GM12891 (cell line): ENCODE measurements around the gene CLRN2.
"Not testable (repeated sequence)": the region's sequence is repeated elsewhere in the genome, so short reads cannot be mapped to it uniquely, and the experiment has no call there.

Experiments used
- DNase-seq: peaks from one replicate; pipeline ENCODE4 v3.0.0; 2011; ENCODE audit warnings: low spot score; ENCODE audit not compliant: insufficient read length
- FAIRE-seq: peaks from 2 replicates; lab custom pipeline; 2011; peaks lifted over from hg19 to GRCh38; lab: Jason Lieb, UNC
- PAX5 ChIP-seq: IDR thresholded peaks from 2 replicates; pipeline ENCODE4 v1.6.1; 2011; ENCODE audit warnings: low read length, moderate library complexity, mild to moderate bottlenecking; ENCODE audit not compliant: insufficient read depth, severe bottlenecking
- POLR2A ChIP-seq: IDR thresholded peaks from 2 replicates; pipeline ENCODE4 v1.6.1; 2011; ENCODE audit warnings: low read depth, low read length, control low read depth
- POLR2AphosphoS5 ChIP-seq: IDR thresholded peaks from 2 replicates; pipeline ENCODE4 v1.6.1; 2011; ENCODE audit warnings: low read depth, low read length, control low read depth
- POU2F2 ChIP-seq: IDR thresholded peaks from 2 replicates; pipeline ENCODE4 v1.6.1; 2011; ENCODE audit warnings: low read depth, mild to moderate bottlenecking, control low read depth, low read length, moderate library complexity
- SPI1 ChIP-seq: IDR thresholded peaks from 2 replicates; pipeline ENCODE4 v1.6.1; 2011; ENCODE audit warnings: low read depth, low read length, control low read depth
- TAF1 ChIP-seq: IDR thresholded peaks from 2 replicates; pipeline ENCODE4 v1.6.1; 2011; ENCODE audit warnings: low read depth, low read length, control low read depth

CLRN2 gene

GRCh38 chr4:17535906-17536305 lies 20.9 kb downstream of the CLRN2 start:
- no peak for FAIRE-seq
- no peak for DNase-seq
- TF ChIP-seq POU2F2 (no peak), PAX5 (no peak), POLR2AphosphoS5 (no peak), TAF1 (no peak), POLR2A (no peak), SPI1 (no peak)

GRCh38 chr4:17537060-17537459 lies 22.1 kb downstream of the CLRN2 start:
- FAIRE-seq, DNase-seq: not testable (repeated sequence)

DNA sequence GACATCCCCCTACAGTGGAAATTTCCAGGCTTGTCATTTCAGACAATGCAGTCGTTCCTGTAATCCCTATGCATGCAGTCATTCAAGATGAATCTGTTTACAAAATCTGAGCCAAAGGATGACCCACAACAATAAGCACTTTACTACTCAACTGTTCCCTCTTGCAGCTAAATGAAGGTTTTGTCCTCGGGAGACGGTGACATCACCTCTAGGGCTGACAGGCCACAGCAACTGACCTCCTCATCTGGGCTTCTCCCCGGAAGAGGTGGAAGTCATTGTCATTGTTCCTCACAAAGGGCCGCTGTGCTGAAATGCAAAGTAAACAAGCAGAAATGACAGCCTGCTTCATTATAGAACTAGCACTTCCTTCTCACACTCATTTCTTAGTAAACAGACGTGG lies 29.2 kb downstream of the CLRN2 start:
- TF ChIP-seq POU2F2 (no peak), POLR2A (no peak)
- FAIRE-seq (no peak), DNase-seq (no peak)

GRCh38 chr4:17544831-17545234 lies 29.9 kb downstream of the CLRN2 start:
- no peak for TF ChIP-seq PAX5
- TF ChIP-seq SPI1, result no peak
- no peak for TF ChIP-seq TAF1
- no peak for TF ChIP-seq POLR2AphosphoS5
- TF ChIP-seq POLR2A, result no peak
- TF ChIP-seq POU2F2, result no peak
- FAIRE-seq, result no peak
- no peak for DNase-seq

DNA sequence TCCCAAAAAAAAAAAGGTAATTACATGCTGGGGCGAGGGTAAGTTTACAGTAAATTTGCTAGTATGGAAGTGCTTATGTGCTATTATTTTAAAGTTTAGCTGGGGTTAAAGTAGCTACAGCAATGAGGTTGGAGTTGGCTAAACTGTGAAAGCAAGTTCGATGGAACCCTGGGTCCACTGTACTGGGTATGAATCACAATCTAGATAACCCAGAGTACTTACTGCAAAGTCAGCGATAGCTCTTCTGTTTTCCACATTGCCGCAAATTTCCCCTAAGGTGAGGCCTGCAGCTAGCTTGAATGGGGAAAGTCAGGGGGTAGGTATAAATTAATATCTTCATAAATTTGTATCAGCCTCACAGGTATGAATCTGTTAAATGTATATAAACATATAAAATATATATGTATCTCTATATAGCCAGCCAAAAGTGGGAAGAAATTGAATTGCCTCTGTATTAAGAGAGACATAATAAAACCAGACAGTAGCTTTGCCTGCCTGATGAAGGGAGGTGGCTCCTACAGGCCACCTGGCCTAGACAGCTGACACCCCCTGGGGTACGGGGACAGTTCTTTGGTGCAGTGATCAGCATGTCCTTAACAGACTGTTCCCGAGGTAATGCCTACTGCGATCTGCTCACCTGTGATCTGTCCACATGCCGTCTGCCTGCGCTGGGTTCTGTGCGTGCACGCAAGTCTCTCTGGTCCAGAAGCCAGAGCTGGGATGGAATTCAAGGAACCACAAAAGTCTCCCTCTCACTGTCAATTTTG lies 30.6 kb downstream of the CLRN2 start:
- TF ChIP-seq SPI1 (no peak), POU2F2 (no peak), PAX5 (no peak), POLR2AphosphoS5 (no peak)
- FAIRE-seq (no peak), DNase-seq (no peak)

- FAIRE-seq, result no peak
- no peak for TF ChIP-seq POU2F2
- no peak for TF ChIP-seq PAX5
- TF ChIP-seq POLR2AphosphoS5, result no peak
- no peak for TF ChIP-seq TAF1
- DNase-seq, result no peak
These were observed 31.3 kb downstream of the CLRN2 start for GRCh38 chr4:17546222-17546621.

GRCh38 chr4:17546678-17547077 lies 31.7 kb downstream of the CLRN2 start:
- no peak for TF ChIP-seq POLR2AphosphoS5
- no peak for TF ChIP-seq POU2F2
- no peak for TF ChIP-seq POLR2A
- TF ChIP-seq TAF1, result no peak
- no peak for TF ChIP-seq PAX5
- no peak for TF ChIP-seq SPI1
- FAIRE-seq, result no peak

DNA sequence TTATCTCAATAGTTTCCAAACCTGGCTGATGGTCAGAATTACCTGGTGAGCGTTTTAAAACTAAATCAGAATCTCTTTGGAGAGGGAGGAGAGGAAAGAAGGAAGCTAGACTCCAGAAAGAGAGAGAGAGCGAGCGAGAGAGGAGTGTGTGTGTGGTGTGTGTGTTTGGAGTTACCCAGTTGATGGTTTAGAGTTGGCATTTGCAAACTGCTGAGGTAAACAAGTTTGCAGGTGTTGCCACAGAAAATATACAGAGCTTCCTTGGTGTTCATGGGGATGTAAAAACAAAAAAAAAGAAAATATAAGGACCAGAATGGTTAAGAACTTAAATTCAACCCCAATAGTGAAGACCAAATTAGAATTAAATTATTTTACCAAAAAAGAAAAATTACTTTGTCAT lies 35.6 kb downstream of the CLRN2 start:
- FAIRE-seq (no peak), DNase-seq (no peak)
- TF ChIP-seq POLR2AphosphoS5 (no peak), SPI1 (no peak), TAF1 (no peak), POU2F2 (no peak), POLR2A (no peak), PAX5 (no peak)

More at GRCh38 chr4:17546678-17547077, 31.7 kb downstream of the CLRN2 start:
- DNase-seq, result no peak

GRCh38 chr4:17552427-17552826 lies 37.5 kb downstream of the CLRN2 start:
- DNase-seq (no peak), FAIRE-seq (no peak)

DNA sequence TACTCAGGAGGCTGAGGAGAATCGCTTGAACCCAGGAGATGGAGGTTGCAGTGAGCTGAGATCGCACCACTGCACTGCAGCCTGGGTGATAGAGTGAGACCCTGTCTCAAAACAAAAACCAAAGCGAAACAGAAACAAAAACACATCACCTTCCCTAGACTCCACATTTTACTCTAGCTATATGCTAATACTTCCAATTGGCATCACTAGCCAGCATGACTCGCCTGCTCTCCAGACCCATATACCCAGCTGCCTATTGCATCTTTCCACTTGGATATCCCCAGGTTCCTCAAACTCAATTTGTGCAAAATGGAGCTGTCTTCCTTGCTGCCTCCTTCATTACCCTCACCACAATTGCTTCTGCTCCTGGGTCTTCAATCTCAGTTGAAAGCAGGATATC lies 39.6 kb downstream of the CLRN2 start:
- no peak for FAIRE-seq
- TF ChIP-seq TAF1 (no peak), POU2F2 (no peak), PAX5 (no peak), SPI1 (no peak), POLR2AphosphoS5 (no peak), POLR2A (no peak)
- DNase-seq, result no peak

More at GRCh38 chr4:17552427-17552826, 37.5 kb downstream of the CLRN2 start:
- TF ChIP-seq PAX5 (no peak), POU2F2 (no peak), POLR2A (no peak), SPI1 (no peak), TAF1 (no peak), POLR2AphosphoS5 (no peak)
